Hepatocyte (in vitro differentiated cells): Measurements from ENCODE around the gene DPF3.

Experiments used
- EZH2 ChIP-seq: fragments of 200-600 bp; sonication (generic); IDR thresholded peaks from 2 replicates; pipeline ENCODE4 v1.6.1; 2016; ENCODE audit warnings: antibody characterized with exemption, mild to moderate bottlenecking, borderline replicate concordance
- EZH2phosphoT487 ChIP-seq: fragments of 200-600 bp; sonication (generic); IDR thresholded peaks from one replicate; pipeline ENCODE4 v1.6.1; 2018; ENCODE audit warnings: antibody characterized with exemption, mild to moderate bottlenecking, low read depth, moderate library complexity; ENCODE audit not compliant: unreplicated experiment, severe bottlenecking
- TF ChIP-seq, protein P1 (sequence below): fragments of 200-600 bp; sonication (generic); IDR thresholded peaks from 2 replicates; pipeline ENCODE4 v1.5.1; 2016; ENCODE audit warnings: antibody characterized with exemption, mild to moderate bottlenecking; ENCODE audit not compliant: poor library complexity

DNA sequence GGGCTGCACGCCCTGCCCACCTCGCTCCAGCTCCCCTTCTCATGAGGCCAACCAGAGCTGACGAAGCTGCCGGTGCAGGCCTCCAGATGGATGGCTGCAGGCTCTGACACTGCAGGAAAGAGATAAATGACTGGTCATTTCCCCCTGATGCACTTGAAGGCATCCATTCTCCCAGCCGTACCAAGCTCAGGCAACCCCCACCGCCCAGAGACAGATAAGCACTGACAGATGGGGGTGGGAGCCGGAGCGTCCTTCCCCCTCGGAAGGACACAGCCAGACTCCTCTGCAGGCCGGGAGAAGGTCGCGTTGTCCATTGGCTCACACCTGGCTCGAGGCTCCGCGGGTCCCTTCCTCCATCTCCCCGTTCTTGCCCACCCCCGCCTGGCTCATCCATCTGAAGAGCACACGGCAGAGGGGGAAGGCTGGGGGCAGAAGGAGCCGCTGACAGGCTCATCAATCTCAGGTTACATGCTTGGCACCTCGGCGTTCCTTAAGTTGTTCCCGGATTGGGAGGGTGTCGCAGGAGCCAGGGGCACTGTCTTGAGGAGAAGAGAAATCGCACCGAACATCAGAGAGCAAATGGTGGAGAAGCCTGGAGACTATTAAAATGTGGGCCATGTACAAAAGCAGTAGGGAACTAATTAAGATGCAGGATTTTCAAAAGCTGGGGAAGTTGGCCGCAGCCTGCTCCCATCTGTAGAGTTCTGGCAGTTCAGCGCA is 151.6 kb downstream of the DPF3 start:
- TF ChIP-seq, protein P1, sequence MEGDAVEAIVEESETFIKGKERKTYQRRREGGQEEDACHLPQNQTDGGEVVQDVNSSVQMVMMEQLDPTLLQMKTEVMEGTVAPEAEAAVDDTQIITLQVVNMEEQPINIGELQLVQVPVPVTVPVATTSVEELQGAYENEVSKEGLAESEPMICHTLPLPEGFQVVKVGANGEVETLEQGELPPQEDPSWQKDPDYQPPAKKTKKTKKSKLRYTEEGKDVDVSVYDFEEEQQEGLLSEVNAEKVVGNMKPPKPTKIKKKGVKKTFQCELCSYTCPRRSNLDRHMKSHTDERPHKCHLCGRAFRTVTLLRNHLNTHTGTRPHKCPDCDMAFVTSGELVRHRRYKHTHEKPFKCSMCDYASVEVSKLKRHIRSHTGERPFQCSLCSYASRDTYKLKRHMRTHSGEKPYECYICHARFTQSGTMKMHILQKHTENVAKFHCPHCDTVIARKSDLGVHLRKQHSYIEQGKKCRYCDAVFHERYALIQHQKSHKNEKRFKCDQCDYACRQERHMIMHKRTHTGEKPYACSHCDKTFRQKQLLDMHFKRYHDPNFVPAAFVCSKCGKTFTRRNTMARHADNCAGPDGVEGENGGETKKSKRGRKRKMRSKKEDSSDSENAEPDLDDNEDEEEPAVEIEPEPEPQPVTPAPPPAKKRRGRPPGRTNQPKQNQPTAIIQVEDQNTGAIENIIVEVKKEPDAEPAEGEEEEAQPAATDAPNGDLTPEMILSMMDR: no peak
- TF ChIP-seq EZH2 (no peak), EZH2phosphoT487 (no peak)
